Metanephros (tissue), 2 donors: ENCODE data around the gene ZNF837. TPM values are rescaled to one million over a fixed set of nuclear protein-coding genes. Genes with fewer than 3 reads are reported as not detected.

Experiments
- small RNA-seq: library from RNA; depleted of rRNA; stranded (forward); fragments of <200 nt; gene quantifications from one replicate; pipeline ENCODE3, GENCODE V24; 2014; ENCODE audit warnings: low replicate concordance
- total RNA-seq: library from RNA; depleted of rRNA; stranded (reverse); fragments of >200 nt; gene quantifications from one replicate; pipeline ENCODE4 v1.2.3, GENCODE V29; 2014

Gene ZNF837
- total RNA-seq = 4.7 TPM

GRCh38 chr19:58380662-58381459 lies at the start of gene ZNF837:
TSS of gene ZNF837 (minus strand) at chr19:58381030. CDS start at chr19:58369332, 11,698 bp downstream.

GRCh38 chr19:58408152-58409009 lies 27.6 kb upstream of the ZNF837 start, which contains the start of gene ZNF584:
TSS of gene ZNF584 (plus strand) at chr19:58408649. CDS start at chr19:58409148, 499 bp downstream.

GRCh38 chr19:58395220-58395978 lies 14.6 kb upstream of the ZNF837 start, which contains the start of gene RNF225:
TSS of gene RNF225 (plus strand) at chr19:58395656. CDS start at chr19:58396090, 434 bp downstream.

GRCh38 chr19:58386576-58387337 lies 5.9 kb upstream of the ZNF837 start, which contains the start of gene RPS5:
TSS of gene RPS5 (plus strand) at chr19:58387269. CDS start at chr19:58388138, 869 bp downstream.

GRCh38 chr19:58362272-58362994 lies 18.4 kb downstream of the ZNF837 start, which contains the start of gene ZNF497:
TSS of gene ZNF497 (minus strand) at chr19:58362751. CDS start at chr19:58357635, 5,116 bp downstream.

GRCh38 chr19:58352760-58353671 lies 27.8 kb downstream of the ZNF837 start, which contains the start of gene A1BG:
TSS of gene A1BG (minus strand) at chr19:58353492. CDS start at chr19:58353437, 55 bp downstream.

GRCh38 chr19:58326914-58327726 lies 53.7 kb downstream of the ZNF837 start, which contains the start of gene ZSCAN22:
TSS of gene ZSCAN22 (plus strand) at chr19:58326994. CDS start at chr19:58334803, 7,809 bp downstream.

Small RNA genes within 50 kb of the gene (small RNA-seq; reads per million reads assigned to genes)
- gene MIR4754 = not detected
- gene MIR6806 = 0.09 reads per million
- not detected for gene RNA5SP473

Other genes starting within 250 kb of the ZNF837 start
- gene ZNF329, start 230.2 kb downstream of the ZNF837 start, total RNA-seq = 24.6 TPM
- 17.5 TPM for gene ZNF274, start 198.0 kb downstream of the ZNF837 start, total RNA-seq
- 57.1 TPM for gene ZNF544, start 152.1 kb downstream of the ZNF837 start, total RNA-seq
- gene ZNF8, start 102.1 kb downstream of the ZNF837 start, total RNA-seq = 10.9 TPM
- 38.0 TPM for gene ERVK3-1, start 75.7 kb downstream of the ZNF837 start, total RNA-seq
- 2.7 TPM for gene ZSCAN22, start 54.0 kb downstream of the ZNF837 start, total RNA-seq
- gene A1BG, start 27.5 kb downstream of the ZNF837 start, total RNA-seq = 4.3 TPM
- gene ZNF497, start 18.3 kb downstream of the ZNF837 start, total RNA-seq = 7.1 TPM
- 1,732 TPM for gene RPS5, start 6.2 kb upstream of the ZNF837 start, total RNA-seq
- gene RNF225, start 14.6 kb upstream of the ZNF837 start, total RNA-seq = not detected
- gene ZNF584, start 27.6 kb upstream of the ZNF837 start, total RNA-seq = 27.2 TPM
- 11.8 TPM for gene ZNF132, start 59.1 kb upstream of the ZNF837 start, total RNA-seq
- 13.7 TPM for gene ZNF324B, start 70.6 kb upstream of the ZNF837 start, total RNA-seq
- gene ZNF324, start 86.0 kb upstream of the ZNF837 start, total RNA-seq = 24.7 TPM
- gene ZNF446, start 95.3 kb upstream of the ZNF837 start, total RNA-seq = 18.7 TPM
- gene SLC27A5, start 131.0 kb upstream of the ZNF837 start, total RNA-seq = 6.9 TPM
- 12.1 TPM for gene ZBTB45, start 138.8 kb upstream of the ZNF837 start, total RNA-seq
- 422 TPM for gene TRIM28, start 163.0 kb upstream of the ZNF837 start, total RNA-seq
- 77.3 TPM for gene CHMP2A, start 174.1 kb upstream of the ZNF837 start, total RNA-seq
- gene UBE2M, start 177.6 kb upstream of the ZNF837 start, total RNA-seq = 64.5 TPM
- gene MZF1, start 192.3 kb upstream of the ZNF837 start, total RNA-seq = 37.2 TPM